ENCODE results near the gene ANKRD17.

ANKRD17 gene

GRCh38 chr4:73055241-73055897 lies 203.2 kb downstream of the ANKRD17 start:
- no peak for DNase-seq

GRCh38 chr4:73053974-73054480 lies 204.6 kb downstream of the ANKRD17 start:
- DNase-seq, result no peak

- no peak for DNase-seq
Measured at GRCh38 chr4:73053076-73053475, 205.5 kb downstream of the ANKRD17 start.

GRCh38 chr4:73051625-73052024 lies 207.0 kb downstream of the ANKRD17 start:
- DNase-seq, result no peak

GRCh38 chr4:73045879-73046278 lies 212.7 kb downstream of the ANKRD17 start:
- no peak for DNase-seq

GRCh38 chr4:73037057-73037456 lies 221.5 kb downstream of the ANKRD17 start:
- DNase-seq, result no peak

- DNase-seq, result no peak
Measured at GRCh38 chr4:73036123-73036522, 222.5 kb downstream of the ANKRD17 start.

- no peak for DNase-seq
Measured at GRCh38 chr4:73034896-73035295, 223.7 kb downstream of the ANKRD17 start.

- DNase-seq, result no peak
Measured at GRCh38 chr4:73028621-73029020, 230.0 kb downstream of the ANKRD17 start.
